ENCODE results near the gene PDE11A. TPM values are rescaled to one million over a fixed set of nuclear protein-coding genes. Genes with fewer than 3 reads are reported as not detected.
A peak's percentile ranks its signal among the peaks of the same experiment; 100 is the strongest.

PDE11A gene
- total and polyA plus RNA-seq, 2 of the 8 experiments (the other 6 are each of a cell fraction or from before 2014, with no cell fraction given), result 0.19 to 0.23 TPM

DNA sequence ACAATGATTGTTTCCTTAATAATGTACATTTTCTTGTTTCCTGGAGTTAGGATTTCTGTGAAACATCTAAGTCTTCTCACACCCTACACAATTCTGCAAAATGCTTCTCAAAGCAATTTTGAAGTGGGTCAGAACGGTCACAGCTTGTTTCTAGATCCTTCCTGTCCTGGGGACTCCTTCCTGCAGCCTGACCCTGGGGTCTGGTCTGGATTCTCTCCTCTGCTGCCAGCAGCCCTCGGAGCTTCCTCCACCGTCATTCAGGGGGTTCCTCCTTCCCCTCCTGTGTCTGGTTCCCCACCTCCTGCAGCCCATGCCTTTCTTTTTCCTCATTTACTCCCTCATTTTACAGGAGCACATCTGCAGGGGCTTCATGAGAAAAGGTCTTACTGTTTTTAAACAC is 357.9 kb downstream of the PDE11A start:
- Histone ChIP-seq H3K4me2 (ENCODE audit: insufficient read depth in 1 of 2, low read depth in 2 of 2, low read length in 2 of 2) (no peak overlapping the region), H3K27me3 (replicated peaks in 1 of 4; ENCODE audit: control insufficient read depth in 3 of 4, extremely low read depth in 1 of 4, insufficient read depth in 3 of 4, low read length in 3 of 4) (no peaks in the 10 kb centered on the region; a peak in 1 of 7 replicates), H2BK15ac (ENCODE audit: low read length) (no peak overlapping the region), H4K8ac (ENCODE audit: extremely low read depth, insufficient read depth, low read length) (no peak overlapping the region), H2AFZ (ENCODE audit: low read length) (0 out of 2 replicates have a peak overlapping the region, but pooled peaks have one; percentile 6), H3K27ac (ENCODE audit: low read depth, low read length) (no peak overlapping the region), H3K23ac (ENCODE audit: insufficient read length) (no peak overlapping the region), H2BK20ac (ENCODE audit: low read length) (no peak overlapping the region), H4K5ac (ENCODE audit: insufficient read length, low read depth, low read length) (no peak overlapping the region), H3K36me3 (ENCODE audit: control insufficient read depth in 2 of 4, insufficient read depth in 4 of 4, low read length in 3 of 4) (no peaks in the 10 kb centered on the region), H3K4me1 (replicated peaks in 1 of 4; ENCODE audit: control insufficient read depth in 3 of 4, insufficient read depth in 4 of 4, low read length in 3 of 4) (no peaks in the 10 kb centered on the region), H3K14ac (ENCODE audit: insufficient read length) (no peak overlapping the region), H3K9me3 (ENCODE audit: insufficient read depth in 2 of 2, low read depth in 1 of 2, low read length in 1 of 2) (no peaks in the 10 kb centered on the region), H3K56ac (replicated peaks; ENCODE audit: insufficient read length, low read depth, low read length) (no peak overlapping the region), H3K4me3 (ENCODE audit: extremely low read depth in 1 of 4, insufficient read depth in 2 of 4, low read depth in 3 of 4, low read length in 4 of 4) (no peak overlapping the region), H3K18ac (ENCODE audit: extremely low read depth, low read length) (no peak overlapping the region), H3K23me2 (ENCODE audit: low read depth, low read length) (no peaks in the 10 kb centered on the region), H4K20me1 (replicated peaks in 1 of 2; ENCODE audit: control insufficient read depth in 1 of 2, insufficient read depth in 2 of 2, low read length in 2 of 2) (no peaks in the 10 kb centered on the region), H2BK12ac (ENCODE audit: low read depth, low read length) (no peak overlapping the region), H2BK120ac (replicated peaks; ENCODE audit: low read depth, low read length) (no peak overlapping the region), H4K91ac (replicated peaks; ENCODE audit: insufficient read length, low read length) (no peak overlapping the region), H2AK5ac (ENCODE audit: low read depth, low read length) (no peak overlapping the region), H2BK5ac (ENCODE audit: low read depth, low read length) (no peak overlapping the region), H3K79me1 (ENCODE audit: low read depth, low read length) (no peaks in the 10 kb centered on the region), H3K79me2 (ENCODE audit: control insufficient read depth in 1 of 2, insufficient read depth in 2 of 2, low read length in 2 of 2) (no peaks in the 10 kb centered on the region), H3K4ac (replicated peaks; ENCODE audit: insufficient read length, low read depth, low read length) (no peak overlapping the region), H3K9ac (replicated peaks in 1 of 4; ENCODE audit: extremely low read depth in 1 of 4, low read depth in 3 of 4, low read length in 3 of 4) (no peak overlapping the region)
- TF ChIP-seq SIN3A (conservative IDR thresholded peaks at IDR 0.05 in 1 of 2, IDR thresholded peaks at IDR 0.05 in 1 of 2; ENCODE audit: low read depth in 1 of 2, low read length in 2 of 2) (no peak), POLR2A (IDR thresholded peaks at IDR 0.05; ENCODE audit: control extremely low read depth in 1 of 2, low read depth in 2 of 2, low read length in 2 of 2) (no peak), BRCA1 (IDR thresholded peaks at IDR 0.05; ENCODE audit: low read depth, low read length) (no peak), MAFK (IDR thresholded peaks at IDR 0.05; ENCODE audit: low read depth, low read length) (no peak), NRF1 (IDR thresholded peaks at IDR 0.05; ENCODE audit: low read depth, low read length) (no peak)
- ChIA-PET CTCF (ENCODE audit: partially characterized antibody) (interaction anchor here (0.5 to 2.6 kb wide), 7 partner anchors 10 to 378 kb away, joined by 3 to 10 read pairs (median 4); no protein-coding TSS in a partner anchor), POLR2A (ENCODE audit: partially characterized antibody) (no interaction called here)
- 72% methylated on average over 3 of the region's 3 CpGs; no CpG with 5 or more reads in 1 of the 2 experiments for WGBS, 2 experiments (ENCODE audit: extremely low coverage in 1 of 2, insufficient coverage in 1 of 2, insufficient read length in 1 of 2, insufficient replicate concordance in 2 of 2, low coverage in 1 of 2, low lambda C conversion rate in 2 of 2, missing lambda C conversion rate in 1 of 2)
- DNase-seq (ENCODE audit: low read depth in 1 of 2, low spot score in 2 of 2) (no peak), FAIRE-seq (no peak)

All from H1 (cell line).